ENCODE measurements around the gene COL8A1.

- TF ChIP-seq POLR2AphosphoS5 (IDR thresholded peaks at IDR 0.05; ENCODE audit: low read depth, low read length): no peak
- no peak for TF ChIP-seq POLR2A (IDR thresholded peaks at IDR 0.05; ENCODE audit: low read depth, low read length)
Observed at GRCh38 chr3:99837715-99838114, 199.3 kb downstream of the COL8A1 start.
